Loucy (cell line): ENCODE data around the gene CPAMD8.

Source experiments
- CTCF ChIP-seq: fragments of 200-600 bp; sonication (generic); conservative IDR thresholded peaks from 2 replicates; pipeline ENCODE4 v1.5.1; 2014; ENCODE audit warnings: mild to moderate bottlenecking, antibody characterized with exemption, low read length
- EZH2phosphoT487 ChIP-seq: fragments of 200-600 bp; IDR thresholded peaks from 2 replicates; pipeline ENCODE4 v1.6.1; 2018; ENCODE audit warnings: antibody characterized with exemption, mild to moderate bottlenecking, moderate library complexity, borderline replicate concordance

GRCh38 chr19:17061691-17062090 lies 35.1 kb upstream of the CPAMD8 start:
- TF ChIP-seq CTCF, result no peak
- no peak for TF ChIP-seq EZH2phosphoT487
